Right kidney (tissue), 9 donors: ENCODE results near the gene CMAS.
"Not testable (repeated sequence)": the region's sequence is repeated elsewhere in the genome, so short reads cannot be mapped to it uniquely, and the experiment has no call there.

Source experiments
- DNase-seq: peaks from one replicate; pipeline ENCODE4 v3.0.0-alpha.2; 2016
- long read RNA-seq, 8 donors: transcript quantifications; one replicate each; lab custom pipeline, GENCODE V29; 2026

Gene CMAS
- long read RNA-seq, donor 1, transcript CMAS-201 (8 exons, 1,787 nt): major isoform, 22 of 23 reads
- long read RNA-seq, donor 1, partial matches to known transcripts: 0 of 23 reads
- long read RNA-seq, donor 1, other reads (novel, unspliced or antisense): 0 of 23 reads
- long read RNA-seq, donor 2, transcript CMAS-201 (8 exons, 1,787 nt): major isoform, 11 of 12 reads
- long read RNA-seq, donor 2, partial matches to known transcripts: 0 of 12 reads
- long read RNA-seq, donor 2, other reads (novel, unspliced or antisense): 0 of 12 reads
- long read RNA-seq, donor 3, transcript CMAS-201 (8 exons, 1,787 nt): major isoform, 6 of 7 reads
- long read RNA-seq, donor 3, partial matches to known transcripts: 0 of 7 reads
- long read RNA-seq, donor 3, other reads (novel, unspliced or antisense): 0 of 7 reads
- long read RNA-seq, donor 4, transcript CMAS-201 (8 exons, 1,787 nt): major isoform, 15 of 16 reads
- long read RNA-seq, donor 4, partial matches to known transcripts: 0 of 16 reads
- long read RNA-seq, donor 4, other reads (novel, unspliced or antisense): 0 of 16 reads
- long read RNA-seq, donor 5, transcript CMAS-201 (8 exons, 1,787 nt): major isoform, 9 of 9 reads
- long read RNA-seq, donor 5, partial matches to known transcripts: 0 of 9 reads
- long read RNA-seq, donor 5, other reads (novel, unspliced or antisense): 0 of 9 reads
- long read RNA-seq, donor 6, transcript CMAS-201 (8 exons, 1,787 nt): major isoform, 7 of 15 reads
- long read RNA-seq, donor 6, partial matches to known transcripts: 7 of 15 reads
- long read RNA-seq, donor 6, other reads (novel, unspliced or antisense): 0 of 15 reads
- long read RNA-seq, donor 7, transcript CMAS-201 (8 exons, 1,787 nt): major isoform, 26 of 33 reads
- long read RNA-seq, donor 7, partial matches to known transcripts: 0 of 33 reads
- long read RNA-seq, donor 7, other reads (novel, unspliced or antisense): 6 of 33 reads
- long read RNA-seq, donor 8, transcript CMAS-201 (8 exons, 1,787 nt): major isoform, 17 of 28 reads
- long read RNA-seq, donor 8, partial matches to known transcripts: 6 of 28 reads
- long read RNA-seq, donor 8, other reads (novel, unspliced or antisense): 5 of 28 reads

DNA sequence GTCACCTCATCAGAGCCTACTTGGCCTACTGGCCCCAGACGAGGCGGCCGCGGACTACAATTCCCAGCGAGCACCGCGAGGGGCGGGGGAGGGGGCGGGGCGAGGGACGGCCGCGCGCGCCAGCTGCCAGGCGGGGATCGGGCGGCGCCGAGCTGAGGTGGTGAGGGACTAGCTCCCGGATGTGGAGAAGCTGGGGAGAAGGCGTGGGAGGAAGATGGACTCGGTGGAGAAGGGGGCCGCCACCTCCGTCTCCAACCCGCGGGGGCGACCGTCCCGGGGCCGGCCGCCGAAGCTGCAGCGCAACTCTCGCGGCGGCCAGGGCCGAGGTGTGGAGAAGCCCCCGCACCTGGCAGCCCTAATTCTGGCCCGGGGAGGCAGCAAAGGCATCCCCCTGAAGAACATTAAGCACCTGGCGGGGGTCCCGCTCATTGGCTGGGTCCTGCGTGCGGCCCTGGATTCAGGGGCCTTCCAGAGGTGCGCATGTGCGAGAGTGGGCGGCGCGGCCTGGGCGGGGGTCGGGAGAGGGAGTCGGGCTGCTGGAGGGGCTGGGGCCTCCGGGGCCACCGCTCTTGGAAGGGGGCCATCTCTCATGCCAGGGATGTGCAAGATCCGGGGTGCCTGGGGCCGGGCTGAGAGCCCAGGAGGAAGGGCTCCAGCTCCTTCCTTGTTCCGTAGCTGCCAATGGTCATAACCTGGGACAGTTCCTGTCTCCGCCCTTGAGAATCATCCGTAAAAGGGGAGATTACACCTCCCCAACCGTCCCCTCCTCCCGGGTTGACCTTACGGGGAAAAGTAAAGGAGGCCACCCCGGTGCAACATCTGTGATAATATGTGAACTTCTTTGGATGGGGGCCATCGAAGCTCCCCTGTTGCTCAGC lies at the start of gene CMAS:
CMAS (plus strand) TSS at position 129 of the 878 bp plus-strand sequence; CDS start at position 215, 86 bp downstream.
- DNase-seq: peak; percentile 87

DNA sequence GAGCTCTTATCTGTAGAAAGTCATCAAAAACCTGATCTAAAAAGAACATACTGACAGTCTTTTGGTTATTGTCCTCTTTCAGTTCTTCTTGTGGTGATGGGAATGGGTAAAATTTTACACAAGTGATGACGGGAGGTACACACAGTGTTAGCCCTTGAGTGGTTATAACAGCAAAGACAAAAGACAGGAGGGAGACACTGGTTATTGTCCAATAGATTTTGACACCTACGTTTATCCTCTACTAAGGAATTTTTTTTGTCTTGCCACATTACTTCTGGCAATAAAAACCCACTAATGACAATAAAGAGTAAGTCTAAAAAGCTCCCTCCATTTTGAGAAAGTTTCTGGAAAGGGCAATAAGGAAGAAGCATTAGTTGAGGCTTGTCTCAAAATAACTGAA lies 47.7 kb upstream of the CMAS start:
- no peak for DNase-seq

DNA sequence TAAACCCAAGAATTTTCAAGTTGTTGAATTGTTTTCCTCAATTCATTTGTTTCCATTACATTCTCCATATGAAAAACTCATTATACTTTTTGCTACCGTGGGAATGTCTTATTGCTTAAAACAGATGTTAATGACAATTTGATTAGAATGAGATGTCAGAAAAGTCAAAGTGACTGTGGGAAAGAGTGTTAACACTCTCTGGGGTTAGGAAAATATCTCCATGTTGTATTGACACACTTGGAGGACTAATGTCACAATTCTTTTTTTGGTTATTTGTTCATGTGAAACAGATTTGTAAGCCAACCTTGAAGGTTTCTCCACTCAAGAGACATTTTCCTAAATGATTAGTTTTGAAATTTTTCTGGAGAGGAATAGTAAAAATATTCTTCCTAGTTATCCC lies 47.2 kb upstream of the CMAS start:
- DNase-seq: no peak

DNA sequence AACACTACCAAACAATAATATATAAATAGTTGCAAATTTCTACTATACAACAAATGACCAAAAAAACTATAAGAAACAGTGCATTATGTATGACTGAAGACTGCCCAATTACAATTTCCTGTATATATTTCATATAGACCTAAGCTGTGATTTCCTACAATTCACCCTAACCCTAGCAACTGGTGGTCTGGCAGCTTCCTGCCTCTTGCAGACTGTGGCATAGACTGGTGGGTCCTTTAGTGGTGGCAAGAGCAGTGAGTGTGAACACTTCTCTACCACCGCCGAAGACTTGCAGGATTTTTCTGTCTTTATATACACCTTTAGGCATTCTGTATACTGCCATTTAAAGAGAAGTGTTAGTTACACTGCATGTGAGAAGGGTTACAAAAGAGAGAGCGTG lies 43.6 kb upstream of the CMAS start:
- no peak for DNase-seq

DNA sequence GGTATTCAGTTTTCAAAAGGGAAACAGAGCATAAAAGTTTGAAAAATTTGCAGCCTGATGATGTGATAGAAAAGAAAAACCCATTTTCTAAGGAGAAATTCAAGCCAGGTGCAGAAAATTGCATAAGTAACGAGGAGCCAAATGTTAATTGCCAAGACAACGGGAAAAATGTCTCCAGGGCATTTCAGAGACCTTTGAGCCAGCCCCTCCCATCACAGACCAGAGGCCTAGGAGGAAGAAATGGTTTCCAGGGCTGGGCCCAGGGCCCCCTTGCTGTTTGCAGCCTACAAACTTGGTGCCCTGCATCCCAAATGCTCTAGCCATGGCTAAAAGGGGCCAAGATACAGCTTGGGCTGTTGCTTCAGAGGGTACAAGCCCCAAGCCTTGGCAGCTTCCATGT lies 38.2 kb upstream of the CMAS start:
- DNase-seq: not testable (repeated sequence)

DNA sequence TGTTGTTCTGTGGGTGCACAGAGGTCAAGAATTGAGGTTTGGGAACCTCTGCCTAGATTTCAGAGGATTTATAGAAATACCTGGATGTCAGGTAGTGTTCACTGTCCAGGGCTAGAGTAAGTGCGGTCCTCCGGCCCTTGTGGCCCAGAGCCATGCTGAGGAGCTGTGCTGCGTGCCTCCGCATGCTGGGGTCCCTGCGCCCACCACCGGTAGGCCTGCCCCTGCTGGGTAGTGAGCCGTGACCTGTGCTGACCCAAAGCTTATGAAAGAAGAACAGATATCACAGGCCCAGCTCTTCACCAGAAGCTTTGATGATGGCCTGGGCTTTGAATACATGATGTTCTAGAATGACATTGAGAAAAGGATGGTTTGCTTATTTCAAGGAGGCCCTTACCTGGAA lies 37.8 kb upstream of the CMAS start:
- no peak for DNase-seq

DNA sequence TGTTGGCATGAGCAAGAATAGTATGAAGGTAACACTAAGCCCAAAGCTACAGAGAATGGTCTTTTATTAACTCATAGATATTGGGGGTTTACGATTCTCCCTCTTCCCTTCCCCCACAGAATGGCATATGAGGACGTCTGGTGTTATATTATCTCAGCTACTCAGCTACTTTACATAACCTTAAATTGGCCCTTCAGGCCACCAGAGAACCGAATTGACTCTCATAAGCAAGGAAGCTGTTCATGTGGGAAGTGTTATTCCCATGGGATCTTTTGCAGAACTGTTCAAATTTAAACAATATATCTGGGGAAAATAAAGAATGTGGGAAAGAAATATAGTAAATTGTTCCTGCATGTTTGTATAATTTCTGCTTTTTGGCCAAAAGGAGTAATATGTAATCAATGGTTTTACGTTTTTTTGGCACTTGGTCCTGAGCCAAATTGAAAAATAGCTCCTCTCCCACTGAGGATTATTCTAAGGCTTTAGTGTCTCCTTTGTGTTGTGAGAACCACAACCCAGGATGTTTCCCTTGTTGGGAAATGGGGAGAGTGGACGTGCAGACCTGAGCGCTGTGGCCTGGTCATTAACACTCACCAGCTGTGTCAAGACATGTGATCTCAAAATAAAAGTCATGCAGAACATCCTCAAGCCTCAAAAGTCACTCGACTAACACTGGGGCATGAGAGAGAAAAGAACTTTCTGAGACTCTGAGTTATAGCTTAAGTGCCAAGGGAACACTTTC lies 31.8 kb upstream of the CMAS start:
- DNase-seq: no peak

DNA sequence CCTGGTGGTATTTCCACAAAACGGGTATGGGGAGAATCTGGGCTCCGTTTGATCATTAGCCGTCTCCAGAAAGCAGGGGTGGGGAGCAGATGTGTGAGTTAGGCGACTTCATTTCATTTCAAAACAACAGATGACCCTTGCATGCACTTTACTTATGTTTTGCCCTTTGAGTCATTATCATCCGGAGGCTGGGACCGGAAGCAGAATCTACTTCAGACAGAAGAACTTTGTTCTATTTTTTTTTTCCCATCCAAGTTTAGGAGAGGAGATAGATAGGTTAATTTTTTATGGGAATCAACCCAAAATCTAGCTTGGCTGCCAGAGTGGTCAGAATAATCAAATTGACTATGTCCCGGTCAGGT lies 31.3 kb upstream of the CMAS start:
- no peak for DNase-seq

DNA sequence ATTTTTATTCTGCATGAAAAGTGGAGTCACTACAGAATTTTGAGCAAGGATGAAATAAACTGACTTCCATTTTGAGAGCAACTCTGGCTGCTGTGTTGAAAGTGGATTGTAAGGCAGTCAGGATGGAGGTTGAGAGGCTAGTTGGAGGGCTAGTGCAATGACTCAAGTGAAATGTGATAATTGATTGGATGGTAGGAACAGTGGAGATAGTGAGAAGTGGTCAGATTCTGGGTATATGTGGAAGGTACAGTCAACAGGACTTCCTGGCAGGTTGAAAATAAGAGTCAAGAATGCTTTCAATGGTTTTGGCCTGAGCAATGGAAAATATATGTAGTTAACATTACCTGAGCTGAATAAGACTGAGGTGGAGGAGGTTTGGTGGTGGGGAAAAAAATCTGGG lies 29.0 kb upstream of the CMAS start:
- DNase-seq: no peak

DNA sequence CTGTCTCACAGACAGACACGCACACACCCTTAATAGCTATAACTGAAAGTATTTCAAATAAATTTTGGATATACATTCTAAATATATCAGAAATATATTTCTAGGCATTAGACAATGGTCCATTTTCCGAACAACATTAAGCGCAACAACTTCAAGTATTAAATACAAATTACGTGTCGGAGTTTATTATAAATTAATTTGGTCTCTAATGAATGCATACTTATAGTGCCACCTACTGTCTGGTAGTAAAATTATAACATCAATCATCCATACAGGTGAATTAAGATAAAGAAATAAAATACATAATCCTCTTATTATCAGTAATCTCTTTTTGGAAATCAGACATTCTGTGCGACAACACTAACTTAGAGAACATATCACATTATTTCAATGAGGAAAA lies 27.2 kb upstream of the CMAS start:
- DNase-seq: no peak

DNA sequence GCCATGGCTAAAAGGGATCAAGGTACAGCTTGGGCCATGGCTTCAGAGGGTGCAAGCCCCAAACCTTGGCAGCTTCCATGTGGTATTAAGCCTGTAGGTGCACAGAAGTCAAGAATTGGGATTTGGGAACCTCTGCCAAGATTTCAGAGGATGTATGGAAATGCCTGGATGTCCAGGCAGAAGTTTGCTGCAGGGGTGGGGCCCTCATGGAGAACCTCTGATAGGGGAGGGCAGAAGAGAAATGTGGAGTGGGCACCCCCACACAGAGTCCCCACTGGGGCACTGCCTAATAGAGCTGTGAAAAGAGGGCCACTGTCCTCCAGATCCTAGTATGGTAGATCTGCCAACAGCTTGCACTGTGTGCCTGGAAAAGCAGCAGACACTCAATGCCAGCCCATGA lies 22.5 kb upstream of the CMAS start:
- not testable (repeated sequence) for DNase-seq

DNA sequence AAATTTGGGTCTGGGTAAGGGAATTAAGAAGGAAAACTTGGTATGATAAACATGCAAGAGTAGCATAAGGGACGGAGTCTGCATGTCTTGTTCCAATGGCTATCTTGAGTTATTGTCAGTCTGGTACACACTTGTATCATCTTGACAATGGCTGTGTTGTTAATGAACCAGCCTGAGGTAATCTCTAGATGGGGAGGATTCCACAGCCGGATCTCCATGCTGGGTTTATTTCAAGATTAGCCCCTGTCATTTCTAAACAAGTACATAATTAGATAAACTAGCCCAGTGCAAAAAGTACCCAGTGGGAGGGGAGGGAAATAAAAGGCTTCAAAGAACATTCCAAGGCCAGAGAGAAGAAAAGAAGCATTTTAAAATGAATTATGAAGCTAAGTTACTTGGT lies 16.5 kb upstream of the CMAS start:
- DNase-seq: no peak

DNA sequence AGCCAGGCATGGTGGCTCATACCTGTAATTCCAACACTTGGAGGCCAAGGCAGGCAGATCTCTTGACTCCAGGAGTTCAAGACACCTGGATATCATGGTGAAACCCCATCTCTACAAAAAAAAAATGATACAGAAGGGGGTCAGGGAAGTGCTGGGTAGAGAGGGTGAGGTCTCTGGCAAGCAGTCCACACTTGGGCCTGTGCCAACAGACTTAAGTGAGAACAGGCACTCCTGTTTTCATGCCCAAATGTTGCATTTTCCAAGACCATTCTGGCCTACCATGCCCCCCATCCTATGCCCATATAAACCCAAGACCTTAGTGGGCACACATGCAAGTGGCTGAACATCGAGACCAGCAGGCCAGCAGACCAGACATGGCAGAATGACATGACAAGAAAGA lies 16.0 kb upstream of the CMAS start:
- no peak for DNase-seq

DNA sequence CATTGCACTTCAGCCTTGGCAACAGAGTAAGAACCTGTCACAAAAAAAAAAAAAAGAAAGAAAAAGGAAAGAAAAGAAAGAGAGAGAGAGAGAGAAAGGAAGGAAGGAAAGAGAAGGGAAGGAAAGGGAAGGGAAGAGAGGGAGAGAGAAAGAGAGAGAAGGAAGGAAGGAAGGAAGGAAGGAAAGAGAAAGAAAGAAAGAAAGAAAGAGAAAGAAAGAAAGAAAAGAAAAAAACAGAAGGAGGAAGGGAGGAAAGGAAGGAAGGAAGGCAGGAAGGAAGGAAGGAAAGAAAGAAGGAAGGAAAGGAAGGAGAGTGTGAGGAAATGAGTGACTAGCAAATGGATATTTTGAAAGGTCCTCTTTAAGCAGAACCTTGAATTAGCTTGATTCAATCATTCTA lies 13.3 kb upstream of the CMAS start:
- DNase-seq: no peak

DNA sequence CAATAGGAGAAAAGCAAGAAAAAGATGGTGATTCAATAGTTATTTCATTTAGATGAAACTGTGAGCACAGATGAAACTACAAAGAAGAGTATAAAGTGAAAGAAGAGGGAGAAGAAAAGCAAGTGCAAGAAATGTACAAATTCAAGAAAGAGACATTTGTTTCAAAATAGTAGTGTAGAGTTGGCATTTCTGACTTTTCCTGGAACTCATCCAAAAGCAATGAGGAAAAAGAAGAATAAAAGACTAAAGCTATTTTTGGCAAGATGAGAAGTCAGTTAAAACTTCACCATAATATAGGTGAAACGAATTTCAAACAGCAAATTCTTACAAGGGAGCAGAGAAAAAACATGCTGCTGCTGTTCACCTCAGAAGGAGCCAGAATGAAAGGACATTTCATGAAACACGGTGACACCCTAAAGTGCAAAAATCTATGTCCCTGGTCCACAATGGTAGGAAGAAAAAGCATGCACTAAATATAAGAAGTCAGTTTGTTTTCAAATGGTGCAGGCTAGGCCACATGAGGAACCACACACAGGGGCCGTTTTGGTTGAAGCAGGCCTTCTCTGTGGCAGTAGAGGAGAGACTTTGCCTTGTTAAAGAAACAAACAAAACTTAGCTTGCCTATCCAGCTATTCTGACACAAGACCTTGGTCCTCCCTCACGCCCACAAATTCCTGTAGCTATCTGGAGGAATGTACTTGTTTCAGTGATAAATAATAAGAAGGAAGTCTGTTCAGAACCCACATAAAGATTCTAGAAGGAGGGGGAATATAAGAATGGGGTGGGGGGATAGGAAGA lies 11.1 kb upstream of the CMAS start:
- DNase-seq: no peak

DNA sequence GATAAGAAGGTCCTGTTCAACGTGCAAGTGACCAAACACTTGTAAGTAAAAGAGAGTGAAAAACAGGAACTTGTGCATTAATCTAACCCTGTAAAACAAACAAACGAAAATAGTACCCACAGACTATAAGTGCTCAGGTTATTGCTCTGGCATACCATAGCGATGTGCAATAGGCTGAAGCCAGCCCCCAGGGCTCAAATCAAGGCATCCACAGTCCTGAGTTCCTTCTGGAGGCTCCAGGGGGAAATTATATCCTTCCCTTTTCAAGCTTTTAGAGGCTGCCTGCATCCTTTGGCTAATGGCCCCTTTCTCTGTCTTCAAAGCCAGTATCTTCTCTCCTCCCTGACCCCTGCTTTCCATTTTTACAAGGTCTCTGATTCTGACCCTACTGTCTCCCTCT lies 8.1 kb upstream of the CMAS start:
- no peak for DNase-seq

DNA sequence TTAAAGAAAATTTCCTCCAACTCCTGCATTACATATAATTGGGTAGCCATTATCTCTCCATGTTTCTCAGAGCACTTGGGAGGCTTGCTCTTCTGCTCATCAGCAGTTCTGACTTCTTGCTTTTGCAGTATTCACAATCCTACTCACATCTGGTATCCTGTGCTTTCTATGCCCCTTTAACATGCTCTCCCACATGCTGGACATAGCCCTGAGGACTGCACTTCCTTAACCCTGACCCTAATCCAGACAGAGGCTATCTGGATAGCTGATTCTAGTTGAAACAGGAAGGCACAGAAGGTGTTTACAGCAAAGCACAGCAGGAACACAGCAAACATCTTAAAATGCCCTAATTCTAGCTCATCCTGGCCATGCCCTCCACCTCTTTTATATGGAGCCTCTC lies 7.3 kb upstream of the CMAS start:
- DNase-seq: no peak

DNA sequence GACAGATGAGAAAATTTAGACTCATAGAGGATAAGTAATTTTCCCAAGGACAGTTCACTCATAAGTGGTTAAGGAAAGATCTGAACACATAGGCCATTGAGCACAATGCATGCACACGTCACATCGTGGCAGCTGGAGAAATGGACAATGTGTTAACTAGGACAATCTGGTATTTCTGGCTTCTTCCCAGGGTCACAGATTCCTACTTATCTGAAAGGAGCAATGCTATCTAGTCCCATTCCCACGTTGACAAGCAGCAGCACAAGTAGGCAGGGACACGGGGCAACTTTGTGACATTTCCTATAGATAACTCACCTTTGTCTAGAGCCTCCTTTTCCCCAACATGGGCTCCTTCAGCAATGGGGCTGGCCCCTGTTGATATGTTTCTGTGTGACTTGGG lies 6.7 kb upstream of the CMAS start:
- DNase-seq: no peak

DNA sequence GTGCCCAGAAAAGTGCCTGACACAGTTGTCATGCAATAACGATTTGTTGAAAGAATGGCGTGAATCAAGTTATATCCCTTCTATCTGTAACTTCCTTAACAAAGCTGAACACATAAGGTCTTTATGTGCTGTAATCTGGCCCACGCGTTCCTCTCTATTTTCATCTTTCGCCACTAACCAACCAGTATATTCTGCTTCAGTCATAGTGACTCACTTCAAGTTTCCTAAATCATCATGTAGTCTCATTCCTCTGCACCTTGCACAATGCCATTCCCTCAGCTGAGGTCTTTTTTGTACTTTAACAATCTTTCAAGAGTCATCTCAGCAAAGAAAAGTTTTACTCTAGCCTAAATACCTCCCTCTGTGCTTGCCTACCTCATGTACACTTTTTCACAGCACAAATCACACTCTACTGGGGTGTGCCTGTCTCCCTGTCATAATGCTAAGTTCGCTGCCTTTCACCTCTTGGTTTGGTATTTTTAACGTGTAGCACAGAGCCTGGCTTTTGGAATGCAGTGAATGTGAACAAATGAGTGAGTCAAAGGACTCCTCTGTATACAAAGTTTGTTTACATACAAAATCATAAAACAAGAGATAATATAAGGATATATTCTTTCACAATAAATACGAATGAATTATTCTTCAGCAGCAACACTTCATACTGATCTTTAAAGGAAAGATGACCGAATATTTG lies 2.9 kb upstream of the CMAS start:
- DNase-seq: no peak

DNA sequence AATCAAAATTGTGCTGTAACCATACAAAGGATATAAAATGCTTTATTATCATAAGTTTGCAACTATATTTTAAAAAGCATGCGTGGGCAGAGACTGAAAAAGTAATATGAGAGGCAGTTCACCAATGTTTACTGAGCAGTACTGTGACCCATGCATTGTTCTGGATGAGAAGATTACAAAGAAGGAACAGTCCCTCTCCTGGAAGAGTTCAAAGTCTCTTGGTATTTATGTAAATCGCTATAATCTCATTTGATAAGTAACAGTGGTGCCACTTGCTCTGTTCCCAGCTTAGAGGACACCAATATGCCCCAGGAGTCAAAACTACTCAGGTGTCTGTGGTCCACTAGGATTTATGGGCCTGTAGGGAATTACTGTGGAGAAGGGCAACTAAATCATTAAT lies 2.1 kb upstream of the CMAS start:
- DNase-seq: no peak
